K562 (cell line): Measurements from ENCODE around the gene MAGI3.

Source experiments
- ATF2 ChIP-seq: sonication (generic); formaldehyde crosslinking; IDR thresholded peaks from 2 replicates; pipeline ENCODE4 v1.8.1; 2022; ENCODE audit warnings: missing genetic modification reagents
- ATF4 ChIP-seq: fragments of 450-650 bp; formaldehyde crosslinking; IDR thresholded peaks from 2 replicates; pipeline ENCODE4 v1.4.0; 2022; ENCODE audit warnings: mild to moderate bottlenecking, moderate library complexity
- CTCF ChIP-seq, 3 experiments: IDR thresholded peaks in 2 of 3; conservative IDR thresholded peaks in 1 of 3; 2 replicates each; pipeline ENCODE4 v1.5.1; 2011 to 2012; ENCODE audit warnings: low read length in 3 of 3, mild to moderate bottlenecking in 3 of 3, control low read depth in 2 of 3, improper control_type of control experiment in 1 of 3, inconsistent platforms in 1 of 3, low read depth in 1 of 3, mixed read lengths in 1 of 3, moderate library complexity in 1 of 3; ENCODE audit not compliant: insufficient read depth in 2 of 3
- ELF2 ChIP-seq: fragments of 250-450 bp; sonication (Bioruptor Pico); IDR thresholded peaks from 2 replicates; pipeline ENCODE4 v1.5.0; 2021; ENCODE audit warnings: mild to moderate bottlenecking
- EP300 ChIP-seq: IDR thresholded peaks from 2 replicates; pipeline ENCODE4 v1.6.1; 2012; ENCODE audit warnings: low read length, improper control_type of control experiment
- HCFC1 ChIP-seq: IDR thresholded peaks from 2 replicates; pipeline ENCODE4 v1.6.1; 2012; ENCODE audit warnings: low read depth, low read length, improper control_type of control experiment
- NRF1 ChIP-seq, 2 experiments: fragments of 450-650 bp; IDR thresholded peaks in 1 of 2; conservative IDR thresholded peaks in 1 of 2; 2 replicates each; pipeline ENCODE4 v1.6.1; 2014; ENCODE audit warnings: mild to moderate bottlenecking in 2 of 2
- POLR2A ChIP-seq: fragments of 450-650 bp; conservative IDR thresholded peaks from 2 replicates; pipeline ENCODE4 v1.6.1; 2016
- SIX5 ChIP-seq, 2 experiments: IDR thresholded peaks; 2 replicates each; pipeline ENCODE4 v1.6.1; 2011; ENCODE audit warnings: low read length in 2 of 2, borderline replicate concordance in 1 of 2, low read depth in 1 of 2, mild to moderate bottlenecking in 1 of 2, moderate library complexity in 1 of 2; ENCODE audit not compliant: insufficient read depth in 1 of 2
- SREBF2 ChIP-seq: sonication (generic); formaldehyde crosslinking; IDR thresholded peaks from 2 replicates; pipeline ENCODE4 v1.4.0; 2020; ENCODE audit warnings: mild to moderate bottlenecking, missing genetic modification reagents
- TSC22D4 ChIP-seq: fragments of 450-650 bp; IDR thresholded peaks from 2 replicates; pipeline ENCODE4 v1.6.1; 2016; ENCODE audit warnings: missing genetic modification characterization, missing biosample characterization, control low read depth
- XRCC4 ChIP-seq: IDR thresholded peaks from one replicate; pipeline ENCODE4 v1.6.1; 2011; ENCODE audit not compliant: insufficient read depth, insufficient read length; ENCODE audit errors: extremely low read depth
- ZBTB26 ChIP-seq: fragments of 450-650 bp; formaldehyde crosslinking; IDR thresholded peaks from 2 replicates; pipeline ENCODE4 v1.4.0; 2022; ENCODE audit warnings: missing genetic modification characterization

GRCh38 chr1:113605146-113605545 lies 214.8 kb downstream of the MAGI3 start:
- TF ChIP-seq SREBF2 (CRISPR knock-in tag) (no peak), XRCC4 (no peak), ZBTB26 (no peak), SIX5 (IDR thresholded peaks at IDR 0.05; ENCODE audit: borderline replicate concordance in 1 of 2, insufficient read depth in 1 of 2, low read depth in 1 of 2, low read length in 2 of 2) (no peak), ATF2 (CRISPR knock-in tag) (no peak), HCFC1 (no peak), TSC22D4 (no peak), NRF1 (conservative IDR thresholded peaks at IDR 0.05 in 1 of 2, IDR thresholded peaks at IDR 0.05 in 1 of 2) (no peak), CTCF (IDR thresholded peaks at IDR 0.05 in 2 of 3, conservative IDR thresholded peaks at IDR 0.05 in 1 of 3; ENCODE audit: insufficient read depth in 2 of 3, low read depth in 1 of 3, low read length in 3 of 3) (no peak), ELF2 (no peak), ATF4 (CRISPR knock-in tag) (no peak), POLR2A (no peak), EP300 (no peak)
